NCI-H2029 (cell line): ENCODE results near the gene EZH2.
A peak's percentile ranks its signal among the peaks of the same experiment; 100 is the strongest.

Experiments
- DNase-seq: peaks from one replicate; lab custom pipeline; 2025; lab: John Stamatoyannopoulos, UW

EZH2 gene

DNA sequence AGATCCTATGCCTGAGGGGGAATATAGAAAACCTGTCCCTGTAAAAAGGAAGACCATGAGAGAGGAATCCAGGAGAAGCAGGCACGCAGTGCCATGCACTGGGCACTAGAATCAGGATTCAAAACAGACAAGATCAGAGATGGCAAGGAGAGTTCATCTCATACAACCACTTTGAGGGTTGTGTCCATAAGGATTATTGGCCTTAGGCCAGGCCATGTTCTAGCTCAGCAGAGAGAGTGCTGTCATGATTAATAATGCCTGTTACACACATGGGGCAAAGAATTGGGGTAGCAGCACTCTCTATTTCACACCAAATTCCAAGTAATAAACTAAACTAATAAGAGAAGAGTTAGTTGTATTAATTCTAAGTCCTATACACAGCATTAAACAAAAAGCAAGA lies 29.1 kb downstream of the EZH2 start:
- peak; percentile 43 for DNase-seq

DNA sequence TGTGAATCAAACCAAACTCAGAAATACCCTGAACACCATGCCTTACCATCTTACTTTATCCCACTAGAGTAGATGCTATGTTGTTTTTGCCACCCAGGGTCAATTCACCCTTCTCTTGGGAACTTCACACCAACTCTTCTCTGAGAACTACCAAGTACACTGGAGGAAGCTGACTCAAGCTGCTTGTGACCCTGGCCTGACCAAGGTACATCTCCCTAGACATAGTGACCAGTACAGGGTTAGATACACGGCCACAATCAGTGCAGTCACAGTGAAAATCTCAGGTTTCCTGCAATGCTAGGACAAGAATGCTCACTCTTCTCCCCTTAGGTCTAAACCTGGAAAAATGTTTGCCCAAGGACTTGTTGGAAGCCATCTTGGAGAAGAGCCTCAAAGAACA lies 31.8 kb downstream of the EZH2 start:
- DNase-seq: no peak

GRCh38 chr7:148850564-148850963 lies 33.5 kb downstream of the EZH2 start:
- no peak for DNase-seq

DNA sequence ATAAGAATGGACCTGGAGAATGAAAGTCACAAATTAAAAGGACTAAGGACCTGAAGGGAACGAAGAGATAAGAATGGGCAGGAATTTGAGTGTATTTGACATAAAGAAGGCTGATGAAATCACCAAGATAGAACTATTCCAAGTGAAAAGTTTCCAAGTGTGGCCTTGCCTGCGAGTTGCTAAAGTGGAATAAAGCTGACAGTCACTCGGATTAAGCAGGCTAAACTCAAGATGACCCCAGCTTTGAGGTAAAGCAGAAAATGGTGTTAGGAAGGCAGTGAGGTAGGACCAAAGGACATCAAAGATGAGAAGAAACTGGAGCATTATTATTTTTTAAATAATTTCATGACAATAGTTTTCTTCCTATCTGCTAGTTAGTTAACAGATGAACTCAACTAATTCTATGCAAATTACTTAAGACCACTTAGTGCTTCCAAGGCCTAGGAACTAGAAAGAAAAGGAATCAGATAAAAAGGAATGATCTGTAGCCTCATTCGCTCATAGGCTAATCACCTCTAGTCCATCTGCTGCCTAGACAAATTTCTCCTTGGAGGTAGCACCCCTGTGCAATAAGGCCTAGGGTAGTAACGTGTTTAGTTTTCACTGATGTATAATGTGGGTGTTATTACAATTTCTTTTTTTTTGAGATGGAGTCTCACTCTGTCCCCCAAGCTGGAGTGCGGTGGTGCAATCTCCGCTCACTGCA lies 34.5 kb downstream of the EZH2 start:
- no peak for DNase-seq

DNA sequence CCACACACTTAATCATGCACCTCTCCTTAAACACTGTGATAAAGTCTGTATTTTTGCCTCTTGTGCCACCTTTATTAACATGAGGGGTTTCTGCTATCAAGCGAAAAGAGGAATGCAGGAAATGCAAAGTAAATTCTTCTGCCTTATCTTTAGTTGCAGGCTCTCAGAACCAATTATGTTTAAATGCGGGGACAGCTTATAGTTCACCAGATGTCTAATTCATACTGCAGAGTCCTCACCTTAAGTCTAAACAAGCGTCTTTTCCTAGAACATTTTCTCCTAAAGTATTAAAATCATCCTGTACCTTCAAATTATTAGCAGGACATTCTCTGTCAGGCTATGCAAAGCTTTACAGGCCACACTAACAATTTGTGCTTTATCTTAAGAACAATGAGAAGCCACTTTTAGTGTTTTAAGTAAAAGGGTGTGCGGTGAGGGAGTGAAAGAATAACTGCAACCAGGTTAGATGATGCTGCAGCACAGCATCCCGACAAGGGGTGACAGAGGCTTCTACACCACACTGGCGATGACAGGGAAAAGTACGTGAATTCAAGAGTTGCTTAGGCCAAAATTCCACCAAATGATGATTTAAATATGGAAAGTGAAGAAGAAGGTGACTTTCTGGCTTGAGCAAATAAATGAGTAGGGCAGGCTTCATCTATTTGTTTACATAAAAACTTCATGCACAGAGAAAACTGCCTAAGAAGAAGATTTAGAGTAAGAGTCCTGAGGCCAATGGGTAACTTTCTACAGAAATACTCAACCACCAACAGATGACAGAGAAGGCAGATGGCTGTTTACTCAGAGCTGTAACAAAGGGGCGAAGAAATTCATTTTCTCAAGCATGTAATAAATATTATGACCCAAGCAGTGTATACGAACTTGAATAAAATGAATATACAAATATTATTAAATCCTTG lies 36.0 kb downstream of the EZH2 start:
- no peak for DNase-seq

DNA sequence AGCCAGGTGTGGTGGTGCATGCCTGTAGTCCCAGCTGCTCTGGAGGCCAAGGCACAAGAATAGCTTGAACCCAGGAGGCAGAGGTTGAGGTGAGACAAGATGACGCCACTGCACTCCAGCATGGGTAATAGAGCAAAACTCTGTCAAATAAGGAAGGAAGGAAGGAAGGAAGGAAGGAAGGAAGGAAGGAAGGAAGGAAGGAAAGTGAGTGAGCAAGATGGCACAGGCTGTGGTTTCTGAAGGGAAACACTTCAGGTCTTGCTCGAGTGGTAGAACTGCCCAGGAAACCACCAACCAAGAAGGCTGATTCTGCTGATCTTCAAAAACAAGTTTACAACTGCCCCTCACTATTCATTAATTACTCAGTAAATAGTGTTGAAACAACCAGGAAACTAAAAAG lies 45.2 kb downstream of the EZH2 start:
- no peak for DNase-seq

DNA sequence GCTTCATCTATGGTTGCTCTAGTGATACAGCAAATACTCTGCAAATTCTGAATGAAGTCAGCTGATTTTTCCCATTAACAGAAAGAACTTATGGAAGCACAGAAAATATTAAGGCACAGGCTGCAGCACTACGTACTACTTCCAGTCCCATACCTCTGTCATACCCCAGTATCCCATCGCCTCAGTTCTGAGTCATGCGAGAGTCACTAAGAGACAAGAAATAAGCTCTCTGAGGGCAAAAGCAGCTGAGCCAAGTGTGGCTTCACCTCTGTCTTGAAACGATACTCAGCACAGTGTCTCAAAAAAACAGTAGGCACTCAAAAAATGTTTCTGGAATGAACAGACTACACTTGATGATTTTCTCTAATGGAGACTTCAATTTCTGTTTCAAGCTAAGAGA lies 48.2 kb downstream of the EZH2 start:
- no peak for DNase-seq

DNA sequence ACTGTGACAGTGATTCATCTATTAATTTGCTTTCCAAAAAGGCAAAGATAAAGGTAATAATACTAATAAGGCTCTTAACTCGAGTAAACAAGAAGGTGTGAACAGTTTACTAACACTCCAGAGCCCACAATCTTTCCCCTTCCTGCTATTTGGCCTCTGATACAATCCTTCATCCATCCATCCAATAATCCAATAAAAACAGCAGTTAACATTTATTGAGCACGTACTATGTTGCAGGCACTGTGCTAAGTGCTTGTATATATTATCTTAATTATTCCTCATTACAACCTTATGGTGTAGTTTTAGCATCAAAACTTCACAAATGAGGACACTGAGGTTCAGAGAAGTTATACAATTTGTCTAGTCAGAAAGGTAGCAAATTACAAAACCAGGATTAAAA lies 49.5 kb downstream of the EZH2 start:
- no peak for DNase-seq

GRCh38 chr7:148831782-148832181 lies 52.3 kb downstream of the EZH2 start:
- no peak for DNase-seq

GRCh38 chr7:148830897-148831692 lies 53.0 kb downstream of the EZH2 start:
- DNase-seq: no peak

- no peak for DNase-seq
Observed at GRCh38 chr7:148828965-148829364, 55.1 kb downstream of the EZH2 start.

GRCh38 chr7:148825338-148825737 lies 58.8 kb downstream of the EZH2 start:
- no peak for DNase-seq

GRCh38 chr7:148824864-148825263 lies 59.2 kb downstream of the EZH2 start:
- DNase-seq: no peak

DNA sequence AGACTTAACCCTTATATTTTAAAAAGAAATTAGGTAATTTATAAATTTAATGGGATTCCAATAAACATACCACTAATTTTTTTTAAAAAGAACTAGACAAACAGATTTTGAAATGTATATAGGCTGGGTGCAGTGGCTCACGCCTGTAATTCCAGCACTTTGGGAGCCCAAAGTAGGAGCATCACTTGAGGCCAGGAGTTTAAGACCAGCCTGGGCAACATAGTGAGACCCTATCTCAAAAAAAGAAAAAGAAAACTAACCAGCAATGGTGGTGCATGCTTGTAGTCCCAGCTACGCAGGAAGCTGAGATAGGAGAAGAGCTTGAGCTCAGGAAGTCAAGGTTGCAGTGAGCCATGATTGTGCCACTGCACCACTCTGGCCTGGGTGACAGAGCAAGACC lies 62.7 kb downstream of the EZH2 start:
- no peak for DNase-seq

DNA sequence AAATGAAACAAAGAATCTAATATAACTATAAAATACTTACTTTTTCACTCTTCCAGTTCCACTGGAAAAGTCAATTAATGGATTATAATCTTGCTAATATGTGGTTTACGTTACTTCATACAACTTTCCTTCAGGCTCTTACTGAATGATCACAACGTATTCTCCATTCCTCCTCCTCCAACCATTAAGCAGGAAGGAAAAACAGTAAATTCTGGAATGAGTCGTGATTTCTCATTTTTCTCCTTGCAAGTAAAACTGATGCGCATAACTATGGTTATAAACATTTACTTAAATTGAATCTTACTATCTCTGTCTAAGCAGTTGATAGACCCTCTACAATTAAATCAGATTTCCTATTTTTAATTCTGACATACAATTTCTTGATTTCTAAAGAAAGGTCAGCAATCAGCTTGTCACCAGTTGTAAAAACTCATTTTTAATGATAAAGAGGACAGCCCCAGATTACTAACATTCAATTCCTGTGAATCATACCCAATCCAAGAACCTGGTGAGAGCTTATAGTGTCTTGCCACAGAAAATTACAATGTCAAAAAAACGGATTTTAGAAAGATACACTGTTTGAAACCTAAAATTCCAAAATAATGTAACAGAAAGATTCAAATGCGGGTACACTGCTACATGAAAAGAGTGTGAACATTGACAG lies 64.3 kb downstream of the EZH2 start:
- DNase-seq: no peak

GRCh38 chr7:148815612-148816011 lies 68.5 kb downstream of the EZH2 start:
- DNase-seq: peak; percentile 65

GRCh38 chr7:148814922-148815559 lies 69.0 kb downstream of the EZH2 start:
- no peak for DNase-seq

GRCh38 chr7:148813890-148814289 lies 70.2 kb downstream of the EZH2 start:
- DNase-seq: no peak

- DNase-seq: no peak
Observed at GRCh38 chr7:148811892-148812291, 72.2 kb downstream of the EZH2 start.

DNA sequence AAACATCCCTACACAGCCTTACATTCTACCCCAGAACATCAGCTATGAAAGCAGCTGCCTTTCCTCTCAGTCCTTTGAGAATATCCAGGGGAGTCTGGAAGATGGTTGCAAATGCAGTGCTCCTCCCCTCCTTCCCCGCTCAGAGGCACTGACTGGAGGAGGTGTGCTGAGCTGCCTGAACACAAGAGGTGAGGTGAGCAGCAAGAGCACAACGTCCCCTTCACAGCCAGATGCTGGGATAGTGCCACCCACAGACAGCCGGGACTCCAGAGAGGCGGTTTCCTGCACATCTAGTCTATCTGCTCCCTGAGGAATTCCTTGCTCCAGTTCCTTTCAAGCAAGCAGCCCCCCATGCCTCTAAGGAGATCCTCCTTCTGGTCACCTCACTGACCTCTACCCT lies 74.2 kb downstream of the EZH2 start:
- DNase-seq: no peak

GRCh38 chr7:148807436-148807835 lies 76.7 kb downstream of the EZH2 start:
- DNase-seq: no peak

DNA sequence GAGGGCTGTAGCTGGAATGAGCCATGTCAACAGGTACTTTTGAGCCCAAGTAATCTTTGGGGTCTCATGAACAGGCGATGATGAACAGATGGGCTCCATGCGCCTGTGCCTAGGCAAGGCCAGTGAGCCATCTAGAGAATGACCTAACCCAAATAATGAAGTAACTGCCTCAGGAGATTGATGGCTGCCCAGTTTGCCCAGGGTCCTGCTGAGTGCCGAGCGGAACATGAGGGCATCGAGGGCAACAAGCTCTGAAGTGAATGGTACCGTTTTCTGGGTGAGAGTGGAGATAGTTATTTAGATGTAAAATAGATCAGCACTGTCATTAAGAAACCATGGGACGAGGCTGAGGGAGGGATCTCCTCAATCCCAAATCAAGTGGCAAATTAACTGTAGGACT lies 77.9 kb downstream of the EZH2 start:
- no peak for DNase-seq
